Stomach smooth muscle (tissue), 2 donors: Measurements from ENCODE around the gene RPS6KB2.
A peak's percentile ranks its signal among the peaks of the same experiment; 100 is the strongest.
"Not testable (repeated sequence)": the region's sequence is repeated elsewhere in the genome, so short reads cannot be mapped to it uniquely, and the experiment has no call there.

Experiments
- H3K27ac ChIP-seq: one replicate; pipeline ENCODE4 v1.7.0; 2013; ENCODE audit warnings: mild to moderate bottlenecking, low read length, inconsistent platforms
- H3K27me3 ChIP-seq, 2 donors: one replicate each; pipeline ENCODE4 v1.7.0; 2013; ENCODE audit warnings: low read length in 2 of 2; ENCODE audit not compliant: insufficient read depth in 2 of 2, control insufficient read depth in 1 of 2
- H3K36me3 ChIP-seq, 2 donors: one replicate each; pipeline ENCODE4 v1.7.0; 2013; ENCODE audit warnings: low read length in 2 of 2; ENCODE audit not compliant: control insufficient read depth in 2 of 2, insufficient read depth in 2 of 2
- H3K4me1 ChIP-seq: one replicate; pipeline ENCODE4 v1.7.0; 2013; ENCODE audit warnings: low read length; ENCODE audit not compliant: control insufficient read depth, insufficient read depth
- H3K4me3 ChIP-seq, 2 donors: one replicate each; pipeline ENCODE4 v1.7.0; 2013; ENCODE audit warnings: low read length in 2 of 2
- H3K9ac ChIP-seq, 2 donors: one replicate each; pipeline ENCODE4 v1.7.0; 2013; ENCODE audit warnings: low read length in 2 of 2, mild to moderate bottlenecking in 1 of 2
- H3K9me3 ChIP-seq, 2 donors: one replicate each; pipeline ENCODE4 v1.7.0; 2013; ENCODE audit warnings: low read length in 2 of 2; ENCODE audit not compliant: control insufficient read depth in 2 of 2
- donor health status: healthy.
- donor health status: Pancreatic carcinoma.

Gene RPS6KB2

DNA sequence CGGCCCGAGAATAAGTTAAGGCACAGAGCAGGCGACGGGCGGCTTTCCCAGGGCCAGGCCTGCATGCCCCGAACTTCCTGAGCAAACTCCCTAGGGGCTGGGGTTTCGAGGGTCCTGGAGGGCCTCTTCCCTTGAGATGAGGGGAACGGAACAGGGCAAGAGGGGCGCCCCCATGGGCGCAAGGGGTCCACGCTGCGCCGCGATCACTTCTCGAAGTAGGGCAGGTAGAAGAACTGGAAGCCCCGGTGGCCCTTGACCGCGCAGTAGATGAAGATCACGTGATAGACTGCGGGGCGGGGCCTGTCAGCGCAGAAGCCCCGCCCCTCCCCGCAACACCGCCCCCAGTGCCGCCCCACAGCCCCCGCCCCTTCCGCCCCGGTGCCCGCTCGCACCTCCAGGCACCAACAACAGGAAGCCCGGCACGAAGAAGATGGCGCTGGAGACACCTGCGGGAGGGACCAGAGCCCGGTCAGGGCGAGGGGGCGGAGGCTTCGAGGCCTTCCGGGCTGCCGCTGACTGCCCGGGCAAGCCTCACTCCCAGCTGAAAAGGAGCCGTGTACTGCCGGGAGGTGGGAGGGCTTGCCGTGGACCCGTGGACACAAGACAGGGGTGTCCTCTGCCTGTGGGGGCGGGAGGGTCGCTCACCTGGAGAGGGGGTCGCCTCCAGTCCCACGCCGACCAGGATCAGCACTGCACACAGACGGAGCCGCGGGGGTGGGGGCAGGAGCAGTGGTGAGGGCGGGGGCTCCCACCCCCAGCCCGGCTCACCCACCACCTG, 36.3 kb downstream of the RPS6KB2 start:
- Histone ChIP-seq H3K36me3 (no peaks in the 10 kb centered on the region), H3K9me3 (no peaks in the 10 kb centered on the region), H3K27me3 (no peaks in the 10 kb centered on the region), H3K27ac (peak overlapping the region; percentile 90), H3K4me1 (peaks cover 37% of the 10 kb centered on the region), H3K4me3 (peak overlapping the region; percentile 77 to 79), H3K9ac (peak overlapping the region; percentile 72 to 84)

DNA sequence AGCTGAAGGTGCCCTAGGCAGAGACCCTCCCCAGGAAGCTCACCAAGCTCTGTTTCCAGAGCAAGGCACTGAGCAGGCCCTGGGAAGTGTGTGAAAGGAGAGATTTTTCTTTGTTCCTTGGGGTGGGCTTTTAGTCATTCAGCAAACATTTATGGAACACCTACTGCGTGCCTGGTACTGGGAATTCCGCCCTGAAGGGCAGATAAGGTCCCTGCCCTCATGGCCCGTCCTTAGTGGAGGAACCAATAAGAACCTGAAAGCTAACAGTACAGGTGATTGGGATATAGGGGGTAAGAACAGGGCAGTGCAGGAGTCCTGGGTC, 36.9 kb downstream of the RPS6KB2 start:
- Histone ChIP-seq H3K4me3 (peak overlapping the region; percentile 77 to 79), H3K27ac (peak overlapping the region; percentile 90), H3K36me3 (no peaks in the 10 kb centered on the region), H3K4me1 (peaks cover 38% of the 10 kb centered on the region), H3K9ac (peak overlapping the region; percentile 21 to 84), H3K27me3 (no peaks in the 10 kb centered on the region), H3K9me3 (no peaks in the 10 kb centered on the region)

DNA sequence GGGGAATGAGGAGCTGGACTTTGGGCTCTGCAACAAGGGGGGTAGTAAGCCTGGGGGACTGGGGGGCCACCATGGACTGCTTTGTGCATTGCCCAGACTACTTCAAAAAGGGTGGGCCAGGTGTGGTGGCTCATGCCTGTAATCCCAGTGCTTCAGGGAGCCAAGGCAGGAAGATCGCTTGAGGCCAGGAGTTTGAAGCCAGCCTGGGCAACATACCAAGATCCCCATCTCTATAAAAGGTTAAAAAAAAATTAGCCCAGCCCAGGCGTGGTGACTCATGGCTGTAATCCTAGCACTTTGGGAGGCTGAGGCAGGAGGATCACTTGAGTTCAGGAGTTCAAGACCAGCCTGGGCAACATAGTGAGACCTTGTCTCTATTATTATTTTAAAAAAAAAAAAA, 37.2 kb downstream of the RPS6KB2 start:
- Histone ChIP-seq H3K4me3 (peak overlapping the region in 1 of 2 donors; percentile 77), H3K4me1 (peaks cover 38% of the 10 kb centered on the region), H3K27ac (peak overlapping the region; percentile 90)
- H3K9me3 ChIP-seq, H3K9ac ChIP-seq, H3K36me3 ChIP-seq, H3K27me3 ChIP-seq: not testable (repeated sequence)

DNA sequence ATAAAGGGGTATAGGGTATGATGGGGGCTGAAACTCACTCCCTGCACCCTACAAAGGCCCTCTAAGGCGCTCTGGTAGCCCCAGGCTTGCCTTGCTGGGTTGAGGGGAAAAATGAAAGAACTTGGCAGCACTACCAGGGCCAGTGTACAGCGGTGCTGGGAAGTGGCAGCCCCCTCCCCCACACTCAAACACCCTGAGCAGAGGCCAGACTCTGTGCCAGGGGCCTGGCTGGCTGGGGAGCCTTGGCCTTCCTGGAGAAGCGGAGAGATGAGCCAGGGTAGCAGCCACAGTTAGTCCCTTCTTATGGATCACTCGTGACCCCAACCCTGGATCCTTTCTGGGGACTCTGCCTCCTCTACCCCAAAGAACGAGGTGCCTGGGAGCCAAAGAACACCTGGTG, 38.1 kb downstream of the RPS6KB2 start:
- H3K4me1 ChIP-seq = peaks cover 38% of the 10 kb centered on the region
- no peaks in the 10 kb centered on the region for H3K9me3 ChIP-seq
- H3K4me3 ChIP-seq = no peak overlapping the region
- peak overlapping the region; percentile 31 for H3K27ac ChIP-seq
- H3K27me3 ChIP-seq = no peaks in the 10 kb centered on the region
- H3K9ac ChIP-seq = no peak overlapping the region
- no peaks in the 10 kb centered on the region for H3K36me3 ChIP-seq

DNA sequence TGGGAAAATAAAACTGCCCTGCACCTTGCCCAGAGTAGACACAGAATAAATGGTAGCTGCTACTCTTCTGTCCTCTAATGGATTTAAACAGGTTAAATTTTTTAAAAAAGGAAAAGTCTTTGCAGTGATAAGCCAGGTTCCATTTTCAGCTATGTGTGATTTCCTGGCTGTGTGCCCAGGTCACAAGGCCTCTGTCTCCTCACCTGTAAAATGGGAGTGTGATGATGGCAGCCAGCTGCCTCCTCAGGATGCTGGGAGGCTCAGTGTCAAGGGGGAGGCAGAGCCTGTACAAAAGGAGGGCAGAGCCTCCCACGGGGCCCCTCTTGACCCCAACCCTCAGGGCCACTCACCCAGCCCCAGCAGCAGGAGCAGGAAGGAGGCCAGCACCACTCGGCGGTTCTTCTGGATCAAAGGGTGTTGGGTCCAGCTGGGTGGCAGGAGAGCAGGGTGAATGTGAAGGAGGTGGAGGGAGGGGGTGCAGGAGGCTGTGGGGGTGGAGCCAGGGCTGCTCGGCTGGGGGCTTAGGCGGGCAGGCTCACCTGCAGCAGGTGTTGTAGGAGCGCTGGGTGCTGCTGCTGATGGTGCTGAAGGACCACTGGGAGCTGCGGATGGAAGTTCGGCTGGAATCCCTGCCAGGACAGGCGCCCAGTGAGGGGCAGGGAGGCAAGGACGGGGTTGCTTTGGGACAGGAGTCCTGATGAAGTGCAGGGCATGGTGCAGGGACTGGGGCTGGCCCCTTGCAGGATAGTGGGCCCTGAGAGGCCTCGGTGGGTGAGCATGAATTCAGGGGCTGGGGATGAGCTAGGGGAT, 38.9 kb downstream of the RPS6KB2 start:
- H3K9ac ChIP-seq = peak overlapping the region; percentile 64 to 87

DNA sequence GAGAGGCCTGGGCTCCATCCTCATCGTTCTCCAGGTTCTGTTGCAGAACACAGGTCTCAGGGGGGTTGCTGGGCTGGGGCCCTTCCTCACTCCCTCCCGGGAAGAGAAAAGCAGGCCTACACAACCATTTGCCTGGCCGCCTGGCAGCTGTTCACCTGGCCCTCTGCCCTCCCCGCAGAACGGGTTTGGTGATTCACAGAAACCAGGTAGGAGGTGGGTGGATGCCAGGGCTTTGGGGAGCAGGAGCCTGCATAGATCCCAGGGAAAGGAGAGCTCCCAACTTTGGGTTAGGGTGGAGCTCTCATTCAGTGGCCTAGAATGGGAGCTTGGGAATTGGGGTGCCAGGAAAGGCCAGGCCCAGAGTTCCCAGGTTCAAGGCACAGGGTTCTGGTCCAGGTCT, 39.8 kb downstream of the RPS6KB2 start:
- Histone ChIP-seq H3K27me3 (no peaks in the 10 kb centered on the region), H3K4me3 (peak overlapping the region; percentile 67 to 85), H3K9me3 (no peaks in the 10 kb centered on the region), H3K9ac (peak overlapping the region; percentile 64 to 87), H3K36me3 (no peaks in the 10 kb centered on the region), H3K4me1 (peaks cover 38% of the 10 kb centered on the region), H3K27ac (peak overlapping the region; percentile 85)

More for the DNA sequence above, 38.9 kb downstream of the RPS6KB2 start:
- Histone ChIP-seq H3K9me3 (no peaks in the 10 kb centered on the region), H3K4me3 (no peak overlapping the region), H3K4me1 (peaks cover 38% of the 10 kb centered on the region), H3K27me3 (no peaks in the 10 kb centered on the region), H3K36me3 (no peaks in the 10 kb centered on the region), H3K27ac (peak overlapping the region; percentile 31)

DNA sequence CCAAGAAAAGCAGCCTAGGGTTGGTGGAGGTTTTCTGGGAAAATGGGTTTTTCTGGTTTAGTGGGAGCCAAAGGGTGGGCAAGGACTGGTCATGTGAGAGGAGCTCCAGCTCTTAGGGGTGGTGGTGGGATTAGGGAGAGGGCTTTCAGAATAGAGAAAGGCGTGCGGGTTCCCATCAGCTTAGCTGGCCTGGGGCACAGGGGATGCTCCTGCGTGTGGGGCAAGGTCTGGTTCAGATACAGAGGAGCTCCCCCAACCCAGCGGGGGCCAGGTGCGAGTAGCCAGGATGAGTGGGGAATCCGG, 40.1 kb downstream of the RPS6KB2 start:
- peak overlapping the region; percentile 85 for H3K27ac ChIP-seq
- no peaks in the 10 kb centered on the region for H3K27me3 ChIP-seq
- H3K4me1 ChIP-seq = peaks cover 38% of the 10 kb centered on the region
- H3K9ac ChIP-seq = peak overlapping the region; percentile 64 to 87
- H3K36me3 ChIP-seq = no peaks in the 10 kb centered on the region
- no peaks in the 10 kb centered on the region for H3K9me3 ChIP-seq
- peak overlapping the region; percentile 67 to 85 for H3K4me3 ChIP-seq

DNA sequence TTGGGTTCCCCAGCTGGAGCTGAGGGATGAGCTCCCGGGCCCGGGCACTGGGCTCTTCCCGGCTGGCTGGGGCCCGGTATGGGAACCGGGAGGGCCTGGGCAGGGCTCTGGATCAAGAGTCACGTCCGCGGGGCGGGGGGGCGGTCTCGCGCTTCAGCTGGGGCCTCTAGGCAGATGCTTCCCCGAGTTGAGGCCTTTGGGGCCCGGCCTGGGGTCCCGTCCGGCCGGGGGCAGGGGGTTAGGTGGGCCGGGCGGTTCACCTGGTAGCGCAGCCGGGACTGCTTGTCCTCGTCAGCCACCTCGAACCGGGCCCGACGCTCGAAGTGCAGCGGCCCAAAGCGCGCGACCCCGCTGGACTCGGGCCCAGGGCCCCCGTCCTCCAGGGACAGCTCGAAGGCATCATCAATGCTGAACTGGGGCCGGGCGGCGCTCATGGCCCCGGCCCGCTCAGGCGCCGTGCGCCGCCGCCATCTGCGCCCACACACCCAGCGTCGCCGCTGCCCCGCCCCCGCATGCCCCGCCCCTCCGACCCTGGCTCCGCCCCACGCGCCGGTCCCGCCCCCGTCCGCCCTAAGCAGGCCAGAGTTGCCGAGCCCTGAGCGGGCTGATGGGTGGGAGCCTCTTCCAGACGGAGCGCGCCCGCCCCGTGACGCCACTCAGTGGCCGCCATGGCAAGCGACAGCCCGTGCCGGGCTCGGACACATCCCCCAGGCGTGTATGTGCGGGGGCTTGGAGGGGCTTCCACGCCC, 40.6 kb downstream of the RPS6KB2 start, which contains the start of gene TMEM134:
Gene TMEM134 (minus strand): TSS at position 493 of the 749 bp plus-strand sequence. CDS start 59 bp downstream, at position 434.
- Histone ChIP-seq H3K4me3 (peak within 1 kb of the TSS; percentile 83 to 85), H3K9ac (peak within 1 kb of the TSS; percentile 90 to 94), H3K4me1 (peaks cover 34% of the 10 kb centered on the region), H3K27me3 (no peaks in the 10 kb centered on the region), H3K36me3 (no peaks in the 10 kb centered on the region), H3K27ac (peak within 1 kb of the TSS; percentile 85), H3K9me3 (no peaks in the 10 kb centered on the region)

DNA sequence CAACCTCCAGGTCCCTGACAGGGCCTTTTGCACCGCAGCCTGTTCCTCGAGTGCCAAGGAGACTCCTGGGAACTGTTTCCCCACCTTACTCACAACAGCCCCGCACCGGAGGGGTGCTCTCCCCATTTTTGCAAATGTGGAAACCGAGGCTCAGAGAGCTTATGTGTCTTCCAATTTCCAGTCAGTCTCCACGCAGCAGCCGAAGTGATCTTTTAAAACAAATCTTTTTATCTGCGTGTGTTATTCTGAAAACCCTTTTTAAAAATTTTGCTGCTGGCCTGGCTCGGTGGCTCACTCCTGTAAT, 41.2 kb downstream of the RPS6KB2 start:
- Histone ChIP-seq H3K9me3 (no peaks in the 10 kb centered on the region), H3K4me3 (peak overlapping the region; percentile 83 to 85), H3K36me3 (no peaks in the 10 kb centered on the region), H3K9ac (peak overlapping the region; percentile 90 to 94), H3K27me3 (no peaks in the 10 kb centered on the region), H3K27ac (peak overlapping the region; percentile 85), H3K4me1 (peaks cover 29% of the 10 kb centered on the region)

DNA sequence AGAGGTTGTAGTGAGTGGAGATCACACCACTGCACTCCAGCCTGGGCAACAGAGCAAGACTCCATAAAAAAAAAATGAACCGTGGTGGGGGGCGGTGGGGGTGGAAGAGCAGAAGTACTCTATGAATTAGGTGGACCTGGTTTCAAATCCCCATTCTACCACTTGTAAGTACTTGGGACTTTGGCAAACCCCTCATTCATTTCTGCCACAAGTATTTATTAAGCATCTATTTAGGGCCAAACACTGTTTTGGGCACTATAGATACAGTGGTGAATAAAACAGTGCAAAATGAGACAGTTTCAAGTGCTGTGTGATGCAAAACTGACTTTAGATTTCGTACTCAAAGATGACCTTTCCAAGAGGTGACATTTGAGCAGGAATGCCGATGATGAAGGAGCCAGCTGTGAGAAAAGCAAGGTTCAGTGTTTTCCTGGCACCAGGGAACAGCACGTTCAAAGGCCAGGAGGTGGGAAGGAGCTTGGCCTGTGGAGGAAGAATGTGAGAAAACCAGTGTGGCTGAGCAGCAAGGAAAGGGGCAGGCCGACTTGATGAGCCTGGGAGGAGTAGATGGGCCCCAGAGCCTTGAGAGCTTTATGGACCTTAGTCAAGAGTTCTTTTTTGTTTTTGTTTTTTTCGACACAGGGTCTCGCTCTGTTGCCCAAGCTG, 42.2 kb downstream of the RPS6KB2 start:
- peaks cover 24% of the 10 kb centered on the region for H3K4me1 ChIP-seq
- H3K4me3 ChIP-seq = no peak overlapping the region
- H3K36me3 ChIP-seq = no peaks in the 10 kb centered on the region
- H3K9me3 ChIP-seq = no peaks in the 10 kb centered on the region
- no peak overlapping the region for H3K27ac ChIP-seq
- H3K27me3 ChIP-seq = no peaks in the 10 kb centered on the region
- no peak overlapping the region for H3K9ac ChIP-seq
